CD1c-positive myeloid dendritic cell (primary cell): ENCODE measurements around the gene FLNA.

ENCODE experiments used
- DNase-seq: peaks from one replicate; pipeline ENCODE4 v3.0.0-alpha.2; 2016; ENCODE audit errors: extremely low spot score

The FLNA gene

DNA sequence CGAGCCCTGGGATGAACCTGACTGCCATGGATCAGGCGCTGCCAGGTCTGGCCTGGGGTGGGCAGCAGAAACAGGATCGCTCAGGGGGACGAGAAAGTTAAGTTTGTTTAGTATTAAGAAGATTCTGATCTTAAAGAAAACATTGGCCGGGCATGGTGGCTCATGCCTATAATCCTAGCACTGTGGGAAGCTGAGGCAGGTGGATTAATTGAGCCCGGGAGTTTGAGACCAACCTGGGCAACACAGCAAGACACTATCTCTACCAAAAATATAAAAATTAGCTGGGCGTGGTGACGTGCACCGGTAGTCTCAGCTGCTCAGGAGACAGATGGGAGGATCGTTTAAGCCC is 696 bp upstream of the FLNA start:
- no peak for DNase-seq

DNA sequence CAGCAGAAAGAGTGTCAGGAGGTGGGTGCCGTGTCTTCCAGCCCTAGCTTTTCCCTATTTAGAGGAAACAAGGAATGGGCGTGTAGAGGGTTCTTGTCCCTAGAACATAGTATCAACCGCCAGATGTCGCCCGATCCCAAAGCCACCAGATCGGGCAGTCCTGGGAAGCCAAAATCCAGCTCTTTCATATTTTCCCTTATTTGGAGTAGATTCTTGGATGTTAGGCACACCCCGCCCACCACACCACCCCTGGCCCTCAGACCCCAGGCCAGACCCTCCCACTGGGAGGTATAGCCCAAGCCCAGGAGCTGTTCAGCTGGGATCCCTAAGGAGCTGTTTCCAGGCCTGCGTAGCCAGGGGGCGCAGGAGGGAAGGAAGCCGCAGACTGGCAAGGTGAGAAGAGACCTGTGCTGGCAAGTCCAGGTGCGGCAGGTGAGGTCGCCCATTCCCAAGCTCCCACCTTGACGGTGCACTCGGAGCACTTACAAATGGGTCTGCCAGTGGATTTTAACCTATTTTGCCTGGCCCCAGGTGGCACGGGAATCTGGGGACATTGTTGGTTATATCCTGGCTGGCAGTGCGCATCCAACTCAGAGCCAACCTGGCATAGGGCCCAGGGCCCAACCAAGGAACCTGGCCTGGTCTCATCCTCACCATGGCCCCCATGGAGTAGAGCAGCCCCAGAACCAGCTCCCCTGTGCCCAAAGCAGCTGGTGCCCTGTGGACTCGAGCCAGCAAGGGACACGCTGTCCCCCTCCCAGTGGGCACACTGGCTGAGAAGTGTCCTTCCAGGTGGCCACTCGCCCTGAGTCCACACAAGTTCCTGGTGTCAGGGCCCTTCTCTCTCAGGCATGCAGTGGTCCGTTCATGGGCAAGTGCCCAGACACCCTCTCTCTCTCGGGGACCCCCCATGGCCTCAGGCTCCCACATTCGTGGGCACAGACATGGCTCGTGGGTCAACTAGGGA is 811 bp downstream of the FLNA start:
- DNase-seq: peak; percentile 57

DNA sequence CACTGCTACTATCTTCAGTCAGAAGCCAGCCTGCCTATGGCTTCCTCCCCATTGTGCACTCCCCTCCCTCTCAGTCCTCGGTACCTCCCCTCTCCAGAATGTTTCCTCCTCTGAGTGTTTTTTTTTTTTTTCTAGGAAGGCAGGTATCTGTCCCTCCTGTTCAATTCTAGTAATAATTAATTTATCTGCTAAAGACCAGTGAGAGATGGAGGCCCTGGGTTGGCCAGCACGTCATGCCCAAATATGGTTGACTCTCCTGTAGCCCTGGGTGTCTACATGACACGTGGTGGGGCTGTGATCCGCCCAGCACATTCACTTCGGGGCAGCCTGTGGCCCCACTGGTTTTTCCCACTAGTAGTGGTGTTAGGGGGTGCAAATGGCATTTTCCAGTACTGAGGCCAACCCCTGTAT is 1.8 kb downstream of the FLNA start:
- DNase-seq: peak; percentile 26

DNA sequence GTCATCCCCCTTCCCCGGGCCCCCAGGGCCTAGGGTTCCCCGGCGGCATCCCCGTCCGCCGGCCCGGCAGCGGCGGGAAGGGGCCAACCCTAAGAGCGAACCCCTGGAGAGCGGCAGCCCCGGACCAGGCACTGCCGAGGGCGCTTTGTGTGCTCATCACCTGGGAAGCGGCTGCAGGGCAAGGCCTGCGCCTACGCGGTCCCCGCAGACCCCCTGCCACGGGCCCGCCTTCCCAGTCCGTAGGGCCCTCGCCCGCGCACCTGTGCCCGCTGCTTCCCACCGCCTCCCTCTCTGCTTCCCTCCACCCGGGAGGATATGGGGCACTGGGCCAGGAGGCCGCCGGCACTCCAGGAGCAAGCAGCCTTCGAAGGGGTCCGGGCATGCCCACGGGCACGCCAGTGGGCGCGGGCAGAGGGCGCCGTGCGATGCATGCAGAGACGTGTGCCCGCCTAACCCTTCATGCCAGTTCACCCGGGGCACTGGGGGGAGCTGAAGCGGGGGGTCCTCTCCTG is 2.6 kb downstream of the FLNA start:
- no peak for DNase-seq

DNA sequence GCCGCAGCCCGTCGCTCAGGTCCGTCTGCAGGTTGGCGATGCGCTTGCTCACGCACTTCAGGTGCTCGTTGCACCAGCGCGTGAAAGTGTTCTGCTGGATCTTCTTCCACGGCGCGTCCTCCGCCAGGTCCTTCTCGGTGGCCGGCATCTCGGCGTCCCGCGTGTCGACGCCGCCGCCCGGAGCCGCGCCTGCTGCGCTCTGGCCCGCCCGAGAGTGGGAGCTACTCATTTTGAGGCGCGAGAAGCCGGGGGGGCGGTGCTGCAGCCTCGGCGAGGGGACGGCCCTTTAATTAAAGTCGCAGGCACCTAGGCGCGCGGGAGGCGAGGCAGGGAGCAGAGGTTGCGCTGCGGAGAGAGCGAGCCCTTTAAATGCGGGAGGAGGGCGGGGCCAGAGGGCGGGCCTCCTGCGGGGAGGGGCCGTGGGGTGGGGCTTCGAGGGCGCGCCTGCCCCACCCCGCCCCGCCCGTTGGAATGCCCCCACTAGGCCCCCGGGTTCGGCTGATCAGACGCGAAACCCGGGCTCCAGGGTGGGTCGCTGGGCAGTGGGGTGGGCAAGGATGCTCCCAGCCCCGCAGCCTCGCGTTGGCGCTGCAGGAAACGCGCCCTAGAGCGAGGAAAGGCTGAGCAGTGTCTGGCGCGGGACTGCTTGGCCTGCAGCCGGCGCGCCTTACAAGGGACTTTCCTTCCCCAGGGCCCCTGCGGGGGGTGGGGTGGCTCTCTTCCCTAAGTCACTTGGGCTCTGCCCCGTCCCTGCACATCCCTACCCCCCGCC is 3.2 kb downstream of the FLNA start:
- DNase-seq: peak; percentile 95

DNA sequence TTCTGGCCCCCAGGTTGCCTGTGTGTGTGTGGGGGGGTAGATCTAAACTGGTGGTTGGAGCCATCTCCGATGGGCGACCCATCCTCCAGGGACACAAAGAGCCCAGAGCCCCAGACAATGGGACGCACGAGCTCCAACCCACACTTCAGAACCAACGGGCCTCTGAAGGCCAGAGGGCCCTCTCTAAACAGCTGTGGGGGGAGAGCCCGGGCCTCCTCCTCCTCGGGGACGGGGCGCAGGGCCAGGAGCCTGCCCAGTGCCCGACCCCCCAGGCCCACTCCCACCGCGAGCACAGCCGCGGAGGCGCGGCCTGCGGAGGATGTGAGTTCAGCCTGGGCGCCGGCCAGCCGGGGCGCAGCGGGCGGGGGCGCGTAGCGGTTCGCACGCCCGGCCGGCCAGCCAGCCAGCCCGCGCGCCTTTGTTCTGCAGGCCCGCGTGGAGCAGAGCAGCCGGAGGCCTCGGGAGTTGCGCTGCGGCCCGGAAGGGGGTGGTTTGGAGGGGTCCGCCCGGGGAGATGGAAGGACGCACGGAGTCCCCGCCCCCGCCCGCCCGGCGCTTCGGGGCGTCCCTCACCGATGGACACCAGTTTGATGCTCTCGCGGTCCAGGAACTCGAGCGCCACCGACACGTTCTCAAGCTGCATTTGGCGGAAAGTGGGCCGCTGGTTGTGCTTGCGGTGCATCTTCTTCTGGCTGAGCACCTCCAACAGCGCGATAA is 4.0 kb downstream of the FLNA start:
- DNase-seq: no peak

DNA sequence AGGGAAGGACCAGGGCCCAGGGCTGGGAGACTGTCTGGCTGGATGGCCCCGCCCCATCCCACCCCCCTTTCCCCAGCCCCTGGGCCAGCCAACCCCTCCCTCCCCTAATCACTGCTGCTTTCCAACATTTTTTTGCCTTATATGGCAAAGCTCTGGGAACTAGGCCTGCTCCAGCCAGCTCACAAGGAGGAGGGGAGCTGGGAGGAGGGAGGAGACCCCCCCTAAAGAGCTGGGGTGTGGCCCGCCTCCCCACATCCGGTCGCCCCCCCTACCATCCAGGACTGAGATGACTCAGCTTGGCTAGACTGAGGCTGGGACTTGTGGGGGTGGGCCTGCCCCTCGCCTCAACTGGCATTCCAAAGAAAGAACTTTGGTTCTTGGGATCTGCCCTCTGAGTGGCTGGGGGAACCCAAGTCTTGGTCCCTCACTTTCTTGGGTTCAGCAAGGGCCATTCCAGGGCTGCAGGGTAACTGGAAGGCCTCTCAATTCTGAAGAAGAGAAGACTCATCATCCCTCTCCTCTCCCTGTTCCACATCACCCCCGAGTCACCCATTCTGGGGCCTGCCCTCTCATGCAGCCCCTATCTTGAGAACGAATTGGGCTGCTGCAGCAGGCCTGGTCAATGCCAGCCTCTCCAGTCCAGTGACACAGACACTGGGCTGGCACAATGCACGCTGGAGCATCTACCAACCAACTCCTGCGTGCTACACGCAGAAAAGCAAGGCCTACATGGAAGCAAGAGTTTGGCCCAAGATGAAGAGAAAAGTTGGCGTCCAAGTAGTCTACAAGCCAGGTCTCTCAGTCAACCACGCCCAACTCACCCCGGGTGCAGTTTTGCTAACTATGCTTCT is 4.8 kb downstream of the FLNA start:
- DNase-seq: peak; percentile 71

DNA sequence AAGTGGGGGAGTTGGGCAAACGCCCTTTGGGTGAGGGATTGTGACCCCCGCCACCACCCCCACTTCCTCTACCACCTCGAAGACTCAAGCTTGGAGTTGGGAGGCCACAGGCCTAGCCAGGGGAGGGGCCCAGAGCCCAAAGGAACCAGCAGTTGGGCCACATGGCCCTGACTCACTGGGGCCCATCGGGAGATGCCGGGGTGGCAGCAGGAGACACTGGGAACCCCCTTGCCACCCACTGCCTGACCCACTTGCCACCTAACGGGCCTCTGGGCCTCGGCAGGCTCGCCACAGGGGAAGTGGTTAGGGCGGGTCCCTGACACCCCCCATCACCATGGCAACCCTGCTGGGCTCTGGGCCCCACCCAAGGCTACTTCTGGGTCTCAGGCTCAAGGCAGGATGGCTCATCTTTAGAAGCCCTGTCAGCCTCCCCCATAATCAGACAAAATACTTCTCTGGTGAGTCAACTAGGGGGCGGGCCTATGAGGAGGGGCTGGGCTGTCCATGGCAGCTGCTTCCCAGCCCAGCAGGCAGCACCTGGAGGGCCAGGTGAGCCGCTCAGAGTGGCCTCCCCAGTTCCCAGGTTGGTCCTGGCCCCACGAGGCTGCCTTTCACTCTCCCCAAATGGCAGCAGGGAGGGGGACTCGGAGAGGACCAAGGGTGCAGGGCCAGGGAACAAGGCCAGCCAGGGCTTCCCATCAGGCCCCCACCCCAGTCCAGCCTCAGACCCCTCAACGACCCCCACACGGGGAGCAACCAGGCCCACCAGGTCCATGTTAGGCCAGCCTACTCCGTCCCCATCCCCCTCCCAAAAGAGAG is 5.6 kb downstream of the FLNA start:
- peak; percentile 95 for DNase-seq

DNA sequence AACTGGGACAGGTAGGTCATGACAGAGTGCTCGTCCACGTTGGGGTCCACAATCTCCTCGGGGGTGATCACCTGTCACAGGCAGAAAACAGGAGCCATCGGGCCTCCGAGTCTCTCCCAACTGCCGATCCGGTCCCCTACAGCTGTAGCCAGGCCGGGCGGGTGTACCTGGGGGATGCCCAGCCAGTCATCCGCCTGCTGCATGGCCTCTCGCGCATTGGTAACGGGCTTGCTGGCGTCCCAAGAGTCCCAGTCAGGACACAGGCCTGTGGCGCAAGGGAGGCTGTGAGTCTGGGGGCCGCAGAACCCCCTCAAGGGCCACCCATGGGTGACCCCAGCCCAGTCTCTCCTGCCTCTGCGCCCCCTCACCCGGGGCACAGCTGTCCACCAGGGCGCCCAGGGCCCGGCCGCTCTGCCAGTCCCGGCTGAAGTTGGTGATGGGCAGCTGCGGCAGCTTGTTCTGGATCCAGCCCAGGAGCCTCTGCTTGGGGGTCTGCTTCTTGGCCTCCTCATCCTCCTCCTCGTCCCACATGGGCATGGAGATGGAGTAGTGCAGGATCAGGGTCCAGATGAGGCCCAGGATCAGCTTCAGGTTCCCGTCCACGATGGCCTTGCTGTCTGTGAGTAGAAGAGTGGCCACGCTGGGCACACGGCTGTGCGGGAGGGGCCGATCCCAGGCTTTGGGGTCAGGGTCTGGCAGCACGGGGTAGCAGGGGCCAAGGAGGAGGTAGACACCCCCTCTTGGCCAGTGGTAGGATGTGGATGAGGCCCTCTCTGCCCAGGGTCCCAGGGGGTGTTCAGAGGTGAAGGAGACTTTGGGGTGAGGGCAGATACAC is 6.7 kb downstream of the FLNA start:
- no peak for DNase-seq

DNA sequence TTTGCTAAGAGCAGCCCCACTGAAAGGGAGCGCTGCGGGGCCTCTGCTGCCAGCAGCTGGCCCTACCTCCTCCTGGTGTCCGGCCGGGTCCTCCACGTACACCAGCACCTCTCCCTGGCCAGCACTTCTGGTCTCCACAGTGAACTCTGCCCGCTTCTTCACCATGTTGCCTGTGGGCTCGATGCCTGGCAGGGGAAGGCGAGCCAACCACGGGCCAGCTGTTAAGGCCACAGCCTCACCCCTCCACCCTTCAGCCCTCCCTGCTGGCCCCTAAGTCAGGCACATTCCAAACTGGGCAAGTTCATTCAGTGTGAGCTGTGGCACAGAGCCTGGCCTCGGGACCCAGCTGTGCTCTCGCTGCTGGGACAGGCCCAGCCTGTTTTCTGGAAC is 7.8 kb downstream of the FLNA start:
- no peak for DNase-seq

DNA sequence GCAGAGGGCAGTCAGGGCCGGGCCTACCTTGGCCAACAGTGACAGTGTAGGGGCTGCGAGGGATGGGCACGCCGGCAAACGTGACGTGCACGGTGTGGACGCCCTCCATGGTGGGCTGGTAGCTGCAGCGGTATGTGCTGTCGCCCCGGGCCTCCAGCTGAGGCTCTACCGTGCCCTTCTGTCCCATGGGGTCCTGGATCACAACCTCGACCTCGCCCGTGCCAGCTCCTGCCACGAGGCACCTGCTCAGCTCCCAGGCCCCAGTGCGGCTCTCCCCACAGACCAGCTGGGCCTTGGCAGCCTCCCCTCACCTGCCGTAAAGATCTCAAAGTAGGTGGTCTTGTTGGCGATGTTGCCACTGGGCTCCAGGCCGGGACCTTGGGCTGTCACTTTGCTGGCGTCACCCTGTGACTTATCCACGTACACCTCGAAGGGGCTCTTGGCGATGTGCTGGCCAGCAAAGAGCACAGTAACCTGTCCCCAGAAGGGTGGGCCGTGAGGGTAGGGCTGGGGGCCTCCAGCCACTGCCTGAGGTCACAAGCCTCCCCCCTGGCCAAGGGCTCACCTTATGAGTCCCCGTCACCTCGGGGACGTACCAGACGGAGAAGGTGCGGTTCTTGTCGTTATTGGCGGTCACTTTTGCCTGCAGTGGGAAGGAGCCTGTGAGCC is 8.3 kb downstream of the FLNA start:
- no peak for DNase-seq

DNA sequence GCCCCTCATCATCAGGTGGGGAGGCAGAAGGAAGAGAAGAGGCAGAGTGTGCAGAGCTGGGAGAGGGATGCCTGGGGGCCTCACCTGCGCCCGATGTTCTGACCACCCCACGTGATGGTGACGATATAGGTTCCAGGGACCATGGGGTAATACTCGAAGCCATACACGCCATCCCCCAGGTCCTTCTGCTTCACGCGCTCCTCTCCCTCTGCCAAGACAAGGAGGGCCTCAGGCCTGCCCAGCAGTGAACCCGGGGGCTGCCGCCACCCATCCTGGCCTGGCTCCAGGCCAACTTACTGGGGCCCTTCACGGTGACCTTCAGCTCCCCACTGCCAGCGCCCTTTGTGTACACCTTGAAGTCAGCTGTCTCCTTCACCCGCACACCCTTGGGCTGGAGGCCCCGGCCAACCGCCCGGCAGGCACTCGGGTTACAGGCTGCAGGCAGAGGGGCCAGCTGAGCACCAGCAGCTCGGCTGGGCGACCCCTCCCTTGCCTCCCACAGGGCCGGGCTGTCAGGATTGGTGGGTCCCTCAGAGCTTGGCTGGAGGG is 9.3 kb downstream of the FLNA start:
- no peak for DNase-seq

DNA sequence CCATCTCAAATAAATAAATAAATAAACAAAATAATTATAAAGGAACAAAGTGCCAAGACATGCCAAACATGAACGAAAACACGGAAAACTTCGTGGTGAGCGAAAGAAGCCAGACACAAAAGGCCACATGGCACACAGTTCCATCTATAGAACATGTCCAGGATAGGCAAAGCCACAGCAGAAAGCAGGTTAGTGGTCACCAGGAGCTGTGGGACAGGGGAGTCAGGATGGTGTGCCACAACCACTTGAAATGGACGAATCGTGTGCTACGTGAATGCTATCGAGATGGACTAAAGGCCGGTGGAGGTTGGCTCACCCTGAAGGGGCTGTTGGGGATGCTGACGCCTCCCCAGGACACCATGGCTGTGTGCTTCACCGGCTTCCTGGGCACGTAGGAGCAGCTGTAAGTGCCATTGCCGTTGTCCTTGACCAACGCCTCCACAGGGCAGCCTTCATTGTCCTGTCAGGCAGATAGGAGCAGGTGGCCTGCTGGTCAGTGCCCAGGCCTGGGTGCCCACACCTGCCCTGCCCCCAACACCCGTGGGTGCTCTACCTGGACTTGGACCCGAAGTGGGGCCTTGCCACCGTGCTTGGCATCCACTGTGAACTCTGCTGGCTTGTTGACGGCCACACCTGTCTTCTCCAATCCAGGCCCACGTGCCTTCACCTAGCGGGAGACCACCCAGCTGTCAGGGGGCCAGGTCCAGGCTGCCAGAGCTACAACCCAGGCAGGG is 10.6 kb downstream of the FLNA start:
- no peak for DNase-seq

DNA sequence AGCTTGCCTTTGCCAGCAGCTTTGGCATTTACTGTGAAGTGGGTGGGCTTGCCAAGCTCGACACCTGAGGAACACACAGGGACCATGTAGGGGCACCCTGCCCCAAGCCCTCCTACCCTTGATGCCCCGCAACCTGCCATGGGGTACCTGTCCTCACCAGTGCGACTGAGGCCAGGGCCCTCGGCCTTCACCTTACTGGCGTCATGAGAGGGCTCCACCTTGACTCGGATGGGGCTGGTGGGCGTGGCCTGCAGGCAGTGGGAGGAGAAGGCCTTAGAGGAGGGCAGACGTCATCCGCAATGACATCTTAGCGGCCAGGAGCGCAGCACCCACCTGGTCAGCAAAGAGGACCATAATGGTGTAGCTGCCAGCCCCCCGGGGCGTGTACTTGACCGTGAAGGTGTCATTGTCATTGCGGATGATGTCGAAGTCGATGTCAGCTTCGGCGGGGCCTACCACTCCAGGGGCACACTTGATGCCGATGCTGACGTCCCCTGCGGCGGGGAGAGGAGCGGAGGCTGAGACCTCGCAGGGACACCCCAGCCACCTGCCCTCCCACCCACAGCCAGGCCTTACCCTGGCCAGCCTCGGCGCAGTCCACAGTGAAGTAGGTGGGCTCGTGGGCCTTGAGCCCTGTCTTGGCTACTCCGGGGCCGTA is 12.2 kb downstream of the FLNA start:
- no peak for DNase-seq

DNA sequence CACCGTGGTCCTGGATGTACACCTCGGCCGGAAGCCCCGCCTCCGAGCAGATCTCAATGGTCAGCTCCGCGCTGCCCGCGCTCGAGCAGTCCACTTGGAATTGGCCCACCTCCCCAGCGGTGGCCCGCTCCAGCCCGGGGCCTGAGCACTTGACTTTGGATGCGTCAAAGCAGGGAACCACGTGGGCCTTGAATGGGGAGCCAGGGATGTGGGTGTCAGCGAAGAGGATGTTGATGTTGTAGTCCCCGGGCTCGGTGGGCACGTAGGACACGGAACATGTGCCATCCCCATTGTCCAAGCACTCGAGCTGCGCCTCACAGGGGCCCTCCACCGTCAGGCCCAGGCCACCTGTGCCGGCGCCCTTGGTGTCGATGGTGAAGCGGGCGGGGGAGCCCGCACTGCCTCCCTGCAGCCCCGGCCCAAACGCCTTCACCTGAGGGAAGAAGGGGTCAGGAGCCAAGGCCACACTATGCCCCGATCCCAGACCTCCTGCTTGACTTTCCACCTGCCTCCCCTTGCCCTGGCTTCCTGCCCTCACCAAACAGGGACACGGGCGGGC is 14.2 kb downstream of the FLNA start:
- DNase-seq: no peak

DNA sequence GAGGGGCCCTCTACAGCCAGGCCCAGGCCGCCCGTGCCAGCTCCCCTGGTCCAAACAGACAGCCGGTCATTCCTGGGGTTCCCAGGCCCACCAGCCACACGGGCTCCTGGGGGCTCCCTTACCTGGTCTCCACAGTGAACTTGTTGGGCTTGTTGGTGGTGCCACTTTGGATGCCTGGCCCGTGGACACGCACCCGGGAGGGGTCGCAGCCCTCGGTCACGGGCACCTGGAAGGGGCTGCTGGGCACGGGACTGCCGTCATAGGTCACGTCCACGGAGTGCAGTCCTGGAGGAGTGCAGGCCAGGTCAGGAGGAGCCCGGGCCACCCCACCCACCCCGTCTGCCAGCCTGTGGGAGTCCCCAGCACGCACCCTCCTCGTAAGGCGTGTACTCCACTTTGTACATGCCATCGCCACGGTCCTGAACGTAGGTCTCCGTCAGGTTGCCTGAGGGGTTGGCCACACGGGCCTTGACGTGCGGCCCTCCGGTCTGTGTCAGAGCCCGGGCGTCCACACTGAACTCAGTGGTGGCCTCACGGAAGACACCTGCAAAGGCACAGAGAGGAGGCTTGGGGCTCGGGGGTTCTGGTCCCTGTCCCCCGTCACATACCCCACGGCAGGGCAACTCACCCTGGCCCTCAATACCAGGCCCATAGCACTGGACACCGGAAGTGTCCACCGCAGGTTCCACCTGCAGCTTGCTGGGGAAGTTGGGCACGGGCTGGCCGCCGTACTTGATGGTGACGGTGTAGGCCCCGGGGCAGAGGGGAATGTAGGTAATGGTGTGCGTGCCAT is 14.9 kb downstream of the FLNA start:
- DNase-seq: no peak
